Measurements from ENCODE around the gene ETF1.

DNA sequence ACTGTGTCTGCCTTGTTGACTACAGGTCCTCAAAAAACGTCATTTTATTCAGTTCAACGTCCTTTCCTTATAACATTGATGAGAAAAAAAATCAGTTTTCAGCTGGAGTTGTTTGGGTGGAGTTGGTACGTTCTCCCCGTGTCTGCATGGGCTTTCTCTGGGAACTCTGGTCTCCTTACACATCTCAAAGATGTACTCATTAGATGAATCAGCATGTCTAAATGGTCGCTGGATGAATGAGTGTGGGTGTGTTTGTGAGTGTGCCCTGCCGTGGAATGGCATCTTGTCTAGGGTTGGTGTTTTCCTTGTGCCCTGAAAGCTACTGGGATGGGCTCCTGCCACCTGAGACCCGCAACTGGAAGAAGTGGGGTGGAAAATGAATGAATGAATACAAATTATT lies 47.7 kb downstream of the ETF1 start:
- TF ChIP-seq POLR2A (IDR thresholded peaks at IDR 0.05): no peak
- TF ChIP-seq, protein P1, sequence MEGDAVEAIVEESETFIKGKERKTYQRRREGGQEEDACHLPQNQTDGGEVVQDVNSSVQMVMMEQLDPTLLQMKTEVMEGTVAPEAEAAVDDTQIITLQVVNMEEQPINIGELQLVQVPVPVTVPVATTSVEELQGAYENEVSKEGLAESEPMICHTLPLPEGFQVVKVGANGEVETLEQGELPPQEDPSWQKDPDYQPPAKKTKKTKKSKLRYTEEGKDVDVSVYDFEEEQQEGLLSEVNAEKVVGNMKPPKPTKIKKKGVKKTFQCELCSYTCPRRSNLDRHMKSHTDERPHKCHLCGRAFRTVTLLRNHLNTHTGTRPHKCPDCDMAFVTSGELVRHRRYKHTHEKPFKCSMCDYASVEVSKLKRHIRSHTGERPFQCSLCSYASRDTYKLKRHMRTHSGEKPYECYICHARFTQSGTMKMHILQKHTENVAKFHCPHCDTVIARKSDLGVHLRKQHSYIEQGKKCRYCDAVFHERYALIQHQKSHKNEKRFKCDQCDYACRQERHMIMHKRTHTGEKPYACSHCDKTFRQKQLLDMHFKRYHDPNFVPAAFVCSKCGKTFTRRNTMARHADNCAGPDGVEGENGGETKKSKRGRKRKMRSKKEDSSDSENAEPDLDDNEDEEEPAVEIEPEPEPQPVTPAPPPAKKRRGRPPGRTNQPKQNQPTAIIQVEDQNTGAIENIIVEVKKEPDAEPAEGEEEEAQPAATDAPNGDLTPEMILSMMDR (IDR thresholded peaks at IDR 0.05): no peak

Measured in breast epithelium (tissue), 3 donors.